CD14-positive monocyte (primary cell): ENCODE data around the gene IL1RAPL1. TPM values are rescaled to one million over a fixed set of nuclear protein-coding genes. Genes with fewer than 3 reads are reported as not detected.

ENCODE experiments used
- DNase-seq, 3 donors: peaks; one replicate each; pipeline ENCODE4 v3.0.0-alpha.2; 2011 to 2022
- H2AFZ ChIP-seq: 2 replicates; pipeline ENCODE4 v1.6.0; 2012; ENCODE audit warnings: mild to moderate bottlenecking, low read depth, low read length, inconsistent platforms; ENCODE audit not compliant: insufficient read depth, poor library complexity, severe bottlenecking
- H3K27ac ChIP-seq, 2 donors: 1 replicate in 1 of 2; 2 replicates in 1 of 2; pipeline ENCODE4 v1.5.1; 2012 to 2013; ENCODE audit warnings: low read length in 2 of 2, control low read depth in 1 of 2, inconsistent platforms in 1 of 2, low read depth in 1 of 2, mild to moderate bottlenecking in 1 of 2
- H3K27me3 ChIP-seq, 2 donors: one replicate each; pipeline versions ENCODE4 v1.6.0 to v1.6.1; 2011 to 2013; ENCODE audit warnings: low read length in 2 of 2; ENCODE audit not compliant: control insufficient read depth in 2 of 2, insufficient read depth in 2 of 2
- H3K36me3 ChIP-seq, 2 donors: replicated peaks in 1 of 2; 1 replicate in 1 of 2; 2 replicates in 1 of 2; pipeline versions ENCODE4 v1.5.1 to v1.6.1; 2012 to 2013; ENCODE audit warnings: low read length in 2 of 2, control low read depth in 1 of 2, inconsistent platforms in 1 of 2, mild to moderate bottlenecking in 1 of 2; ENCODE audit not compliant: insufficient read depth in 2 of 2, control insufficient read depth in 1 of 2
- H3K4me1 ChIP-seq, 2 donors: 1 replicate in 1 of 2; 2 replicates in 1 of 2; pipeline versions ENCODE4 v1.5.1 to v1.6.1; 2012 to 2013; ENCODE audit warnings: low read length in 2 of 2, control low read depth in 1 of 2, inconsistent platforms in 1 of 2, mild to moderate bottlenecking in 1 of 2, moderate library complexity in 1 of 2; ENCODE audit not compliant: insufficient read depth in 2 of 2, control insufficient read depth in 1 of 2
- H3K4me2 ChIP-seq: replicated peaks from 2 replicates; pipeline ENCODE3; 2012; ENCODE audit warnings: low read length, moderate library complexity, mild to moderate bottlenecking; ENCODE audit not compliant: poor library complexity, severe bottlenecking; ENCODE audit errors: extremely low read depth
- H3K4me3 ChIP-seq, 3 experiments: fragments of 200-600 bp in 1 of 3; sonication (generic) in 1 of 3; replicated peaks in 1 of 3; 1 replicate in 2 of 3; 2 replicates in 1 of 3; pipeline ENCODE4 v1.5.1; 2011 to 2013; ENCODE audit warnings: low read length in 3 of 3, mild to moderate bottlenecking in 3 of 3, control low read depth in 2 of 3, low read depth in 2 of 3, inconsistent platforms in 1 of 3, moderate library complexity in 1 of 3
- H3K79me2 ChIP-seq: 2 replicates; pipeline ENCODE4 v1.6.0; 2012; ENCODE audit warnings: mild to moderate bottlenecking, control low read depth, inconsistent platforms, low read length, moderate library complexity; ENCODE audit not compliant: insufficient read depth
- H3K9ac ChIP-seq: 2 replicates; pipeline ENCODE4 v1.6.0; 2017; ENCODE audit warnings: low read length, mild to moderate bottlenecking; ENCODE audit not compliant: insufficient read depth, poor library complexity, severe bottlenecking
- H3K9me3 ChIP-seq, 2 donors: replicated peaks in 1 of 2; 1 replicate in 1 of 2; 2 replicates in 1 of 2; pipeline versions ENCODE4 v1.5.1 to v1.6.1; 2012 to 2013; ENCODE audit warnings: low read length in 2 of 2, control low read depth in 1 of 2; ENCODE audit not compliant: control insufficient read depth in 1 of 2, insufficient read depth in 1 of 2
- H4K20me1 ChIP-seq: 2 replicates; pipeline ENCODE4 v1.6.0; 2012; ENCODE audit warnings: mild to moderate bottlenecking, low read length, control low read depth, moderate library complexity; ENCODE audit not compliant: insufficient read depth
- H3K27ac Mint-ChIP-seq, 7 donors: one replicate each; pipeline ENCODE4 v1.8.0; 2020; ENCODE audit warnings: mild to moderate bottlenecking in 7 of 7, mixed read lengths in 7 of 7, moderate library complexity in 6 of 7, inconsistent platforms in 2 of 7
- H3K27me3 Mint-ChIP-seq, 3 donors: one replicate each; pipeline ENCODE4 v1.8.0; 2021 to 2022; ENCODE audit warnings: low read depth in 3 of 3, mild to moderate bottlenecking in 3 of 3, mixed read lengths in 3 of 3, moderate library complexity in 3 of 3, inconsistent platforms in 1 of 3
- H3K36me3 Mint-ChIP-seq, 2 donors: one replicate each; pipeline ENCODE4 v1.8.0; 2020; ENCODE audit warnings: mixed read lengths in 2 of 2, inconsistent platforms in 1 of 2, mild to moderate bottlenecking in 1 of 2
- H3K4me1 Mint-ChIP-seq: one replicate; pipeline ENCODE4 v1.8.0; 2020; ENCODE audit warnings: mild to moderate bottlenecking, mixed read lengths
- H3K4me3 Mint-ChIP-seq, 2 donors: one replicate each; pipeline ENCODE4 v1.8.0; 2020; ENCODE audit warnings: mild to moderate bottlenecking in 2 of 2, mixed read lengths in 2 of 2, moderate library complexity in 1 of 2
- H3K9me3 Mint-ChIP-seq, 7 donors: one replicate each; pipeline ENCODE4 v1.8.0; 2020 to 2022; ENCODE audit warnings: mixed read lengths in 7 of 7, mild to moderate bottlenecking in 6 of 7, moderate library complexity in 6 of 7, inconsistent platforms in 2 of 7
- CTCF ChIP-seq: fragments of 200-600 bp; IDR thresholded peaks from one replicate; pipeline ENCODE4 v1.8.0; 2022; ENCODE audit warnings: antibody characterized with exemption, mild to moderate bottlenecking
- WGBS: methylation state at CpG from one replicate; pipeline ENCODE4 v1.1.5; 2013; ENCODE audit warnings: missing lambda C conversion rate; ENCODE audit not compliant: insufficient coverage; 5-methylcytosine and 5-hydroxymethylcytosine counted together
- intact Hi-C, 2 donors: fragments of 100-400 bp; cut with micrococcal nuclease; formaldehyde crosslinking; loops; one replicate each; pipeline versions ENCODE4 v1.15.0 to v1.15.1; 2023
- polyA plus RNA-seq, 3 donors: library from polyadenylated mRNA; depleted of rRNA in 1 of 3; unstranded in 2 of 3; stranded (reverse) in 1 of 3; fragments of 300-500 nt in 2 of 3; fragments of >200 nt in 1 of 3; fragmentation: Illumina TruSeq in 2 of 3; gene quantifications; 1 replicate in 2 of 3; 2 replicates in 1 of 3; pipeline ENCODE4 v1.2.3, GENCODE V29; 2012 to 2021

IL1RAPL1 gene
- polyA plus RNA-seq, 3 donors, result not detected

- H3K79me2 ChIP-seq, result no peaks in the 10 kb centered on the region
- Mint-ChIP-seq H3K36me3 (no peaks in the 10 kb centered on the region), H3K27ac (no peak overlapping the region), H3K4me1 (no peaks in the 10 kb centered on the region), H3K9me3 (peaks cover 0 to 2% (median 0%) of the 10 kb centered on the region in 7 donors), H3K27me3 (peaks cover 0 to 5% (median 0%) of the 10 kb centered on the region in 3 donors), H3K4me3 (no peak overlapping the region)
- H4K20me1 ChIP-seq, result no peaks in the 10 kb centered on the region
- H3K27me3 ChIP-seq, result no peaks in the 10 kb centered on the region
- H3K36me3 ChIP-seq, result no peaks in the 10 kb centered on the region
- no CpG with 5 or more reads among the region's 3 CpGs for WGBS
- DNase-seq, result no peak
- no peak for TF ChIP-seq CTCF
- intact Hi-C loops, result no loop called here
- no peak overlapping the region for H3K4me2 ChIP-seq
- no peaks in the 10 kb centered on the region for H3K4me1 ChIP-seq
- H2AFZ ChIP-seq, result no peak overlapping the region
- no peak overlapping the region for H3K9ac ChIP-seq
- H3K9me3 ChIP-seq, result no peaks in the 10 kb centered on the region
- H3K4me3 ChIP-seq, result no peak overlapping the region
- H3K27ac ChIP-seq, result no peak overlapping the region
Measured at GRCh38 chrX:29841750-29842149, 1254.5 kb downstream of the IL1RAPL1 start.

GRCh38 chrX:29842552-29842951 lies 1255.3 kb downstream of the IL1RAPL1 start:
- no peak overlapping the region for H3K27ac ChIP-seq
- no peaks in the 10 kb centered on the region for H3K4me1 Mint-ChIP-seq
- no peak overlapping the region for H3K4me3 ChIP-seq
- H3K4me2 ChIP-seq, result no peak overlapping the region
- H3K36me3 ChIP-seq, result no peaks in the 10 kb centered on the region
- no peaks in the 10 kb centered on the region for H3K9me3 ChIP-seq
- no peaks in the 10 kb centered on the region for H3K36me3 Mint-ChIP-seq
- no peak overlapping the region for H2AFZ ChIP-seq
- no peaks in the 10 kb centered on the region for H3K4me1 ChIP-seq
- peaks cover 0 to 2% (median 0%) of the 10 kb centered on the region in 7 donors for H3K9me3 Mint-ChIP-seq
- H3K79me2 ChIP-seq, result no peaks in the 10 kb centered on the region
- no peak for DNase-seq
- no peak for TF ChIP-seq CTCF
- no peak overlapping the region for H3K27ac Mint-ChIP-seq
- no peak overlapping the region for H3K9ac ChIP-seq
- H3K27me3 Mint-ChIP-seq, result peaks cover 0 to 3% (median 0%) of the 10 kb centered on the region in 3 donors
- no peak overlapping the region for H3K4me3 Mint-ChIP-seq
- no peaks in the 10 kb centered on the region for H4K20me1 ChIP-seq
- WGBS, result no CpG with 5 or more reads among the region's 4 CpGs
- no peaks in the 10 kb centered on the region for H3K27me3 ChIP-seq
- intact Hi-C loops, result no loop called here
